MM.1S (cell line): ENCODE measurements around the gene RAB25.

Experiments
- EZH2phosphoT487 ChIP-seq: fragments of 300-600 bp; sonication (generic); IDR thresholded peaks from 2 replicates; pipeline ENCODE4 v1.6.1; 2018; ENCODE audit warnings: antibody characterized with exemption, low read length
- TF ChIP-seq, protein P1 (sequence below): fragments of 300-600 bp; sonication (generic); IDR thresholded peaks from 2 replicates; pipeline ENCODE4 v1.5.1; 2016; ENCODE audit warnings: antibody characterized with exemption, low read length, mixed read lengths

DNA sequence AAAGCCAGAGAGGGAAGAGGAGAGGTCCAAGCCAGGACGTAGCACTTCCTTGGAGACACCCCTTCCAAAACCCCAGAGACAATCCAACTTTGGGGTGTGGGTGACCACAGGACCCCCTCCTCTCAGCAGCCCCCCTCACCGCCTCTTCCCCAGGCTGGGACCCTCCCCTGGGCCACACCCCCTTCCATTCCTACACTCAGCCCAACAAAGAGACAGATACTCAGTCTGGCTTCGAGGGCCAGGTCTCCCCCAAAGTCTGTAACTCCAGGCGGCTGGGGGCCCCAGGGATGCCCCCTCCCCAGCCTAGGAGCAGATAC is 19.9 kb downstream of the RAB25 start:
- TF ChIP-seq, protein P1, sequence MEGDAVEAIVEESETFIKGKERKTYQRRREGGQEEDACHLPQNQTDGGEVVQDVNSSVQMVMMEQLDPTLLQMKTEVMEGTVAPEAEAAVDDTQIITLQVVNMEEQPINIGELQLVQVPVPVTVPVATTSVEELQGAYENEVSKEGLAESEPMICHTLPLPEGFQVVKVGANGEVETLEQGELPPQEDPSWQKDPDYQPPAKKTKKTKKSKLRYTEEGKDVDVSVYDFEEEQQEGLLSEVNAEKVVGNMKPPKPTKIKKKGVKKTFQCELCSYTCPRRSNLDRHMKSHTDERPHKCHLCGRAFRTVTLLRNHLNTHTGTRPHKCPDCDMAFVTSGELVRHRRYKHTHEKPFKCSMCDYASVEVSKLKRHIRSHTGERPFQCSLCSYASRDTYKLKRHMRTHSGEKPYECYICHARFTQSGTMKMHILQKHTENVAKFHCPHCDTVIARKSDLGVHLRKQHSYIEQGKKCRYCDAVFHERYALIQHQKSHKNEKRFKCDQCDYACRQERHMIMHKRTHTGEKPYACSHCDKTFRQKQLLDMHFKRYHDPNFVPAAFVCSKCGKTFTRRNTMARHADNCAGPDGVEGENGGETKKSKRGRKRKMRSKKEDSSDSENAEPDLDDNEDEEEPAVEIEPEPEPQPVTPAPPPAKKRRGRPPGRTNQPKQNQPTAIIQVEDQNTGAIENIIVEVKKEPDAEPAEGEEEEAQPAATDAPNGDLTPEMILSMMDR: no peak
- no peak for TF ChIP-seq EZH2phosphoT487
